ENCODE data around the gene FGFRL1.

Gene FGFRL1

GRCh38 chr4:1021386-1022050 lies 10.1 kb downstream of the FGFRL1 start:
- DNase-seq = no peak

- DNase-seq = no peak
Measured at GRCh38 chr4:1022051-1022738, 10.8 kb downstream of the FGFRL1 start.

- DNase-seq = no peak
Measured at GRCh38 chr4:1022739-1023066, 11.3 kb downstream of the FGFRL1 start.

GRCh38 chr4:1023075-1023640 lies 11.7 kb downstream of the FGFRL1 start:
- DNase-seq = no peak

GRCh38 chr4:1023895-1024740 lies 12.7 kb downstream of the FGFRL1 start:
- DNase-seq = no peak

GRCh38 chr4:1024882-1025545 lies 13.6 kb downstream of the FGFRL1 start:
- DNase-seq = no peak

GRCh38 chr4:1026115-1026514 lies 14.7 kb downstream of the FGFRL1 start:
- DNase-seq = no peak

- no peak for DNase-seq
Measured at GRCh38 chr4:1027219-1027914, 15.9 kb downstream of the FGFRL1 start.

GRCh38 chr4:1027915-1028238 lies 16.5 kb downstream of the FGFRL1 start:
- DNase-seq = no peak

GRCh38 chr4:1028574-1029220 lies 17.3 kb downstream of the FGFRL1 start:
- DNase-seq = no peak

GRCh38 chr4:1029529-1029928 lies 18.1 kb downstream of the FGFRL1 start:
- no peak for DNase-seq

GRCh38 chr4:1030031-1030430 lies 18.6 kb downstream of the FGFRL1 start:
- DNase-seq = no peak

- DNase-seq = no peak
Measured at GRCh38 chr4:1030559-1030958, 19.1 kb downstream of the FGFRL1 start.

GRCh38 chr4:1031346-1031745 lies 19.9 kb downstream of the FGFRL1 start:
- DNase-seq = no peak

GRCh38 chr4:1031956-1032795 lies 20.8 kb downstream of the FGFRL1 start:
- no peak for DNase-seq

- DNase-seq = no peak
Measured at GRCh38 chr4:1032861-1033260, 21.4 kb downstream of the FGFRL1 start.

GRCh38 chr4:1033840-1034551 lies 22.6 kb downstream of the FGFRL1 start:
- peak in 39 of 51 donors; percentile 25 to 80 (median 60) for DNase-seq

GRCh38 chr4:1035510-1035909 lies 24.1 kb downstream of the FGFRL1 start:
- peak in 50 of 51 donors; percentile 29 to 96 (median 84) for DNase-seq

GRCh38 chr4:1036095-1036494 lies 24.7 kb downstream of the FGFRL1 start:
- DNase-seq = peak in 2 of 51 donors; percentile 36 to 45

All from hypothalamus (tissue), 51 donors.